PC-9 (cell line): ENCODE results near the gene KIFC1.

Source experiments
- EZH2 ChIP-seq: fragments of 200-600 bp; sonication (generic); IDR thresholded peaks from 2 replicates; pipeline ENCODE4 v1.8.0; 2017; ENCODE audit warnings: antibody characterized with exemption, low read depth
- TF ChIP-seq, protein P1 (sequence below): fragments of 200-600 bp; sonication (generic); conservative IDR thresholded peaks from 2 replicates; pipeline ENCODE4 v1.6.1; 2017; ENCODE audit warnings: mixed run types, antibody characterized with exemption, mild to moderate bottlenecking, moderate library complexity

DNA sequence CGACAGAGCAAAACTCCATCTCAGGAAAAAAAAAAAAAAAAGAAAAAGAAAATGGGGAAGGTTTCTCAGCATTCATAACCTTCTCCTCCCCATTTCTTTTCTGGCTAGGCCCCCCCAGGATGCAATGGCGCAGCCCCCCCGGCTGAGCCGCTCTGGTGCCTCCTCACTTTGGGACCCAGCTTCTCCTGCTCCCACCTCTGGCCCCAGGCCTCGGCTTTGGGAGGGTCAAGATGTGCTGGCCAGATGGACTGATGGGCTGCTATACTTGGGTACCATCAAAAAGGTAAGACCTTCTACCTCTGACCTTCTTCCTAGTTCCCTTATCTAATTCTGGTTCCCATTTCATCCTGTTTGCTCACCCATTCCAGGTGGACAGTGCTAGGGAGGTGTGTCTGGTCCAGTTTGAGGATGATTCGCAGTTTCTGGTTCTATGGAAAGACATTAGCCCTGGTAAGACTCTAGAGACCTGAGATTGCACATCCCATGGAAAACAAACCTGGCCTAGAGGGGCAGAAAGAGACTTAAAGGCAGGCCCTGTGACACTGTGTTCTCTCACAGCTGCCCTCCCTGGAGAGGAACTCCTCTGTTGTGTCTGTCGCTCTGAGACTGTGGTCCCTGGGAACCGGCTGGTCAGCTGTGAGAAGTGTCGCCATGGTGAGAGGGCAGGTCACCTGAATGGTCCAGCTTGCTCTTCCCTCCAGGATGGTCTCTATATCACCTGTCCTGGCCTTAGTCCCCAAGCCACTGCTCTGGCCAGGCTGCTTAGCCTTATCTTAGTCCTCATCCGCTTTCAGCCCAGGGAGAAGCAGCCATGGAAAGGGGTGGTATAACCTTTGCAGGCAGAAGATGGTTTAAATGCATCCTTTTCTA lies 20.8 kb downstream of the KIFC1 start:
- TF ChIP-seq, protein P1, sequence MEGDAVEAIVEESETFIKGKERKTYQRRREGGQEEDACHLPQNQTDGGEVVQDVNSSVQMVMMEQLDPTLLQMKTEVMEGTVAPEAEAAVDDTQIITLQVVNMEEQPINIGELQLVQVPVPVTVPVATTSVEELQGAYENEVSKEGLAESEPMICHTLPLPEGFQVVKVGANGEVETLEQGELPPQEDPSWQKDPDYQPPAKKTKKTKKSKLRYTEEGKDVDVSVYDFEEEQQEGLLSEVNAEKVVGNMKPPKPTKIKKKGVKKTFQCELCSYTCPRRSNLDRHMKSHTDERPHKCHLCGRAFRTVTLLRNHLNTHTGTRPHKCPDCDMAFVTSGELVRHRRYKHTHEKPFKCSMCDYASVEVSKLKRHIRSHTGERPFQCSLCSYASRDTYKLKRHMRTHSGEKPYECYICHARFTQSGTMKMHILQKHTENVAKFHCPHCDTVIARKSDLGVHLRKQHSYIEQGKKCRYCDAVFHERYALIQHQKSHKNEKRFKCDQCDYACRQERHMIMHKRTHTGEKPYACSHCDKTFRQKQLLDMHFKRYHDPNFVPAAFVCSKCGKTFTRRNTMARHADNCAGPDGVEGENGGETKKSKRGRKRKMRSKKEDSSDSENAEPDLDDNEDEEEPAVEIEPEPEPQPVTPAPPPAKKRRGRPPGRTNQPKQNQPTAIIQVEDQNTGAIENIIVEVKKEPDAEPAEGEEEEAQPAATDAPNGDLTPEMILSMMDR, result no peak
- TF ChIP-seq EZH2, result no peak
